ENCODE results near the gene TOMM20. TPM values are rescaled to one million over a fixed set of nuclear protein-coding genes. Genes with fewer than 3 reads are reported as not detected.
"Not testable (repeated sequence)": the region's sequence is repeated elsewhere in the genome, so short reads cannot be mapped to it uniquely, and the experiment has no call there.

TOMM20 gene
- total RNA-seq, 1 experiment from 2014 or later = 101 TPM

DNA sequence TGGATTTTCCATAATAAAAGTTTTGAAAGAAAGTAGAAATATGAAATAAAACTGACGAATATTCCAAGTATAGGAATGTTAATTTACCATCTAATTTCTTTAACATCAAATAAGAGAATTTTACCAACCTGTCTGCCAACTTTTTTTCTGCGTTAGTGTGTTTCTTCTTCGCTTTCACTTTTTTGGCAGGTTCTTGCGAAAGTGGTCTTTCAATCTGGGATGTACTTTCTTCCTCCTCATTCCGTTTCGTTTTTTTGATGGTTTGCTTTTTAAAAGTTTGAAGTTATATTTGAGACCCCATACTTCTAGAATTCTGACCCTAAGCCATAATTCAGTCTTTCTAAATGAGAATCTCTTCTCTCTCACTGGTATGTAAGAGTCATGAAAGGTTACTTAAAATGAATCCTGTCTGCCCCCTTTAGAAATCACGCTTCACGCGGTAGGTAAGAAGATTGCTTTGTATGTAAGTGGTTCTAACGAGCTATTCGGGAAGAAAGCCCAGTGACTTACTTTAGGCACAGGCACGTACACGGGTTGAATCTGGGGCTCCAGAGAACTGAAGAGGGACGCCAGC is 31.8 kb upstream of the TOMM20 start:
- intact Hi-C loops (cut with micrococcal nuclease; ENCODE audit: unreplicated experiment) = no loop called here
- CTCF ChIA-PET = no interaction called here
- POLR2A ChIA-PET = interaction anchor here (0.7 to 0.9 kb wide), 2 partner anchors 238 to 309 kb away, joined by 3 to 4 read pairs; no protein-coding TSS in a partner anchor

DNA sequence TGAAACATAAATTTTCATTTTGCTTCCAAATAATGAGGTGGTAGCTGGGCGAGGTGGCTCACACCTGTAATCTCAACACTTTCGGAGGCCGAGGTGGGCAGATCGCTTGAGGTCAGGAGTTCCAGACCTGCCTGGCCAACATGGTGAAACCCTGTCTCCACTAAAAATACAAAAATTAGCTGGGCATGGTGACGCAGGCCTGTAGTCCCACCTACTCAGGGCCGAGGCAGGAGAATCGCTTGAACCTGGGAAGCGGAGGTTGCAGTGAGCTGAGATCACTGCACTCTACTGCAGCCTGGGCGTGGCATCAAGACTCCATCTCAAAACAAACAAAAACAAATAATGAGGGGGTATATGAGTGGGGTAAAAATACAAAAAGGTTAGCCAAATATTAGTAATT is 31.3 kb upstream of the TOMM20 start:
- BruUV-seq (replicated peaks); H3K4me1 ChIP-seq (ENCODE audit: control insufficient read depth, insufficient read depth, low read length); in situ Hi-C loops (cut with HindIII; ENCODE audit: low pct_unique_long_range_greater_than_20kb, low sequenced_read_pairs); H3K9me3 ChIP-seq (ENCODE audit: control insufficient read depth, insufficient read depth, low read depth, low read length); ATAC-seq; intact Hi-C loops (cut with micrococcal nuclease; ENCODE audit: unreplicated experiment); DNase-seq (ENCODE audit: low read depth, low spot score); H3K36me3 ChIP-seq (ENCODE audit: control insufficient read depth, insufficient read depth, low read length); H3K27me3 ChIP-seq (ENCODE audit: control insufficient read depth, insufficient read depth, low read length): not testable (repeated sequence)
- ChIA-PET CTCF (interaction anchor here (0.7 kb wide), 1 partner anchor 595 kb away, joined by 5 read pairs; no protein-coding TSS in a partner anchor), POLR2A (interaction anchor here (0.7 kb wide), 2 partner anchors 239 to 328 kb away, joined by 4 read pairs; no protein-coding TSS in a partner anchor)
- peak overlapping the region; percentile 83 to 98 for H3K4me3 ChIP-seq (ENCODE audit: low read depth in 2 of 2, low read length in 2 of 2)
- H3K27ac ChIP-seq (ENCODE audit: low read length) = peak overlapping the region; percentile 97

More for the DNA sequence above, 31.8 kb upstream of the TOMM20 start:
- TF ChIP-seq, protein P1, sequence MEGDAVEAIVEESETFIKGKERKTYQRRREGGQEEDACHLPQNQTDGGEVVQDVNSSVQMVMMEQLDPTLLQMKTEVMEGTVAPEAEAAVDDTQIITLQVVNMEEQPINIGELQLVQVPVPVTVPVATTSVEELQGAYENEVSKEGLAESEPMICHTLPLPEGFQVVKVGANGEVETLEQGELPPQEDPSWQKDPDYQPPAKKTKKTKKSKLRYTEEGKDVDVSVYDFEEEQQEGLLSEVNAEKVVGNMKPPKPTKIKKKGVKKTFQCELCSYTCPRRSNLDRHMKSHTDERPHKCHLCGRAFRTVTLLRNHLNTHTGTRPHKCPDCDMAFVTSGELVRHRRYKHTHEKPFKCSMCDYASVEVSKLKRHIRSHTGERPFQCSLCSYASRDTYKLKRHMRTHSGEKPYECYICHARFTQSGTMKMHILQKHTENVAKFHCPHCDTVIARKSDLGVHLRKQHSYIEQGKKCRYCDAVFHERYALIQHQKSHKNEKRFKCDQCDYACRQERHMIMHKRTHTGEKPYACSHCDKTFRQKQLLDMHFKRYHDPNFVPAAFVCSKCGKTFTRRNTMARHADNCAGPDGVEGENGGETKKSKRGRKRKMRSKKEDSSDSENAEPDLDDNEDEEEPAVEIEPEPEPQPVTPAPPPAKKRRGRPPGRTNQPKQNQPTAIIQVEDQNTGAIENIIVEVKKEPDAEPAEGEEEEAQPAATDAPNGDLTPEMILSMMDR (IDR thresholded peaks at IDR 0.05) = no peak
- TF ChIP-seq SIN3A (IDR thresholded peaks at IDR 0.05; ENCODE audit: borderline replicate concordance, insufficient read depth, low read depth, low read length) (no peak), TCF7L2 (IDR thresholded peaks at IDR 0.05; ENCODE audit: low read depth, low read length) (no peak), POLR2AphosphoS5 (IDR thresholded peaks at IDR 0.05; ENCODE audit: low read depth, low read length) (no peak)
- TF ChIP-seq, protein P2, sequence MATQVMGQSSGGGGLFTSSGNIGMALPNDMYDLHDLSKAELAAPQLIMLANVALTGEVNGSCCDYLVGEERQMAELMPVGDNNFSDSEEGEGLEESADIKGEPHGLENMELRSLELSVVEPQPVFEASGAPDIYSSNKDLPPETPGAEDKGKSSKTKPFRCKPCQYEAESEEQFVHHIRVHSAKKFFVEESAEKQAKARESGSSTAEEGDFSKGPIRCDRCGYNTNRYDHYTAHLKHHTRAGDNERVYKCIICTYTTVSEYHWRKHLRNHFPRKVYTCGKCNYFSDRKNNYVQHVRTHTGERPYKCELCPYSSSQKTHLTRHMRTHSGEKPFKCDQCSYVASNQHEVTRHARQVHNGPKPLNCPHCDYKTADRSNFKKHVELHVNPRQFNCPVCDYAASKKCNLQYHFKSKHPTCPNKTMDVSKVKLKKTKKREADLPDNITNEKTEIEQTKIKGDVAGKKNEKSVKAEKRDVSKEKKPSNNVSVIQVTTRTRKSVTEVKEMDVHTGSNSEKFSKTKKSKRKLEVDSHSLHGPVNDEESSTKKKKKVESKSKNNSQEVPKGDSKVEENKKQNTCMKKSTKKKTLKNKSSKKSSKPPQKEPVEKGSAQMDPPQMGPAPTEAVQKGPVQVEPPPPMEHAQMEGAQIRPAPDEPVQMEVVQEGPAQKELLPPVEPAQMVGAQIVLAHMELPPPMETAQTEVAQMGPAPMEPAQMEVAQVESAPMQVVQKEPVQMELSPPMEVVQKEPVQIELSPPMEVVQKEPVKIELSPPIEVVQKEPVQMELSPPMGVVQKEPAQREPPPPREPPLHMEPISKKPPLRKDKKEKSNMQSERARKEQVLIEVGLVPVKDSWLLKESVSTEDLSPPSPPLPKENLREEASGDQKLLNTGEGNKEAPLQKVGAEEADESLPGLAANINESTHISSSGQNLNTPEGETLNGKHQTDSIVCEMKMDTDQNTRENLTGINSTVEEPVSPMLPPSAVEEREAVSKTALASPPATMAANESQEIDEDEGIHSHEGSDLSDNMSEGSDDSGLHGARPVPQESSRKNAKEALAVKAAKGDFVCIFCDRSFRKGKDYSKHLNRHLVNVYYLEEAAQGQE (IDR thresholded peaks at IDR 0.05; ENCODE audit: insufficient read depth in 1 of 2, low read depth in 2 of 2, low read length in 1 of 2) = no peak
- ATAC-seq (no peak), DNase-seq (ENCODE audit: low read depth, low spot score) (no peak)
- no peaks in the 10 kb centered on the region for H3K9me3 ChIP-seq (ENCODE audit: control insufficient read depth, insufficient read depth, low read depth, low read length)
- in situ Hi-C loops (cut with HindIII; ENCODE audit: low pct_unique_long_range_greater_than_20kb, low sequenced_read_pairs) = no loop called here
- peak overlapping the region; percentile 97 for H3K27ac ChIP-seq (ENCODE audit: low read length)
- no peaks in the 10 kb centered on the region for H3K27me3 ChIP-seq (ENCODE audit: control insufficient read depth, insufficient read depth, low read length)
- peak overlapping the region; percentile 83 to 98 for H3K4me3 ChIP-seq (ENCODE audit: low read depth in 2 of 2, low read length in 2 of 2)
- TSS peak; percentile 92 for BruUV-seq (replicated peaks)
- H3K4me1 ChIP-seq (ENCODE audit: control insufficient read depth, insufficient read depth, low read length) = peaks cover 7% of the 10 kb centered on the region
- H3K36me3 ChIP-seq (ENCODE audit: control insufficient read depth, insufficient read depth, low read length) = peaks cover 7% of the 10 kb centered on the region

DNA sequence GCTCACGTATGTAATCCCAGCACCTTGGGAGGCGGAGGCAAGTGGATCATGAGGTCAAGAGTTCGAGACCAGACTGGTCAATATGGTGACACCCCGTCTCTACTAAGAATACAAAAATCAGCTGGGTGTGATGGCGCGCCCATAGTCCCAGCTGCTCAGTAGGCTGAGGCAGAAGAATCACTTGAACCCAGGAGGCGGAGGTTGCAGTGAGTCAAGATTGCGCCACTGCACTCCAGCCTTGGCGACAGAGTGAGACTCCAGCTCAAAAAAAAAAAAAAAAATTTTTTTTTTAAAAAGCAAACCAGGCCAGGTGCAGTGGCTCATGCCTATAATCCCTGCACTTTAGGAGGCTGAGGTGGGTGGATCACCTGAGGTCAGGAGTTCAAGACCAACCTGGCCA is 30.6 kb upstream of the TOMM20 start:
- H3K4me3 ChIP-seq (ENCODE audit: low read depth in 2 of 2, low read length in 2 of 2); intact Hi-C loops (cut with micrococcal nuclease; ENCODE audit: unreplicated experiment); BruUV-seq (replicated peaks); H3K27me3 ChIP-seq (ENCODE audit: control insufficient read depth, insufficient read depth, low read length); ATAC-seq; H3K9me3 ChIP-seq (ENCODE audit: control insufficient read depth, insufficient read depth, low read depth, low read length); in situ Hi-C loops (cut with HindIII; ENCODE audit: low pct_unique_long_range_greater_than_20kb, low sequenced_read_pairs); DNase-seq (ENCODE audit: low read depth, low spot score); H3K27ac ChIP-seq (ENCODE audit: low read length); H3K4me1 ChIP-seq (ENCODE audit: control insufficient read depth, insufficient read depth, low read length): not testable (repeated sequence)
- peaks cover 15% of the 10 kb centered on the region for H3K36me3 ChIP-seq (ENCODE audit: control insufficient read depth, insufficient read depth, low read length)
- ChIA-PET CTCF (interaction anchor here (0.7 kb wide), 1 partner anchor 594 kb away, joined by 5 read pairs; no protein-coding TSS in a partner anchor), POLR2A (interaction anchor here (0.6 to 0.7 kb wide), 3 partner anchors 32 to 327 kb away, joined by 4 to 10 read pairs (median 6); no protein-coding TSS in a partner anchor)
